ENCODE measurements around the gene CBS.
"Not testable (repeated sequence)": the region's sequence is repeated elsewhere in the genome, so short reads cannot be mapped to it uniquely, and the experiment has no call there.

Gene CBS

DNA sequence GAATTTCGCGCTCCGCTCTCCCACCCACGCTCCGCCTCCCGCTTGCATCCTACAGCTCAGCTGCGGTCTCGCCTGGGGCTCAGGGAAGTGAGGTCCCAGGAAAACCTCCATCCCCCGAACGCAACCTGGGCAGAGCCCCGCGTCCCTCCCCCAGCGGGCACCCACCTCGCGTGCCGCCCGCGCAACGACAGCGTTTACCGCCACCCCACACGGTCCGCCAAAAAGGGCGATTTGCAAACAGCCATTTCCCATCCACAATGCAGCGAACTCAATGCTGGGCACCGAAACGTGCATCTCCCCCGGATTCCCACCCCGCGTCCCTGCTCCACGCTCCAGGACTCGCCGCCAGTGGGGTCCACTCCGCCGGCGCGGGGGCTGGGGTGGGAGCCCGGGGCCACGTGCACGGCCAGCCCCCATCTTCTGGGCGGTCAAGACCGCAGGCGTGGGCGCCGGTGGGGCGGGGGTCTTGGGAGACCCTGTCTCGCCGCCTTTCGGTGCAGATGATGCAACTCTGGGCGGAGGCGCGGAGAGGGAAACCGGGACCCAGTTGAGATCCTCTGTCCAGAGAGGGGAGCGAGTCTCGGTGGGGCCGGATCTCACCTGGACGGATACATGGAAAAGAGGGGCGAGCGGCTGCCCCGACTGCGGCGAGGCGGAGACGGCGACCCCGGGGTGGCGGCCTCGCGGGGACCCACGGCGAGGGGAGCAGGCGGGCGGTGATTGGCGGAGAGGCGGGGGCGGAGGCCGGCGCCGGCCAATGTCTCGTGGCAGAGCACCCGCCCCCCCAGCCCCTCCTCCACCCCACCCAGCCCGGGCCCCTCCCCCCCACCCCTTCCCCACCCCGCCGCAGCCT, at the start of gene CBS:
Gene CBS, minus strand, starts transcription at position 666 of the 853 bp plus-strand sequence. CDS start 3,642 bp downstream, outside the sequence.
- not testable (repeated sequence) for DNase-seq (ENCODE audit: low read depth)

DNA sequence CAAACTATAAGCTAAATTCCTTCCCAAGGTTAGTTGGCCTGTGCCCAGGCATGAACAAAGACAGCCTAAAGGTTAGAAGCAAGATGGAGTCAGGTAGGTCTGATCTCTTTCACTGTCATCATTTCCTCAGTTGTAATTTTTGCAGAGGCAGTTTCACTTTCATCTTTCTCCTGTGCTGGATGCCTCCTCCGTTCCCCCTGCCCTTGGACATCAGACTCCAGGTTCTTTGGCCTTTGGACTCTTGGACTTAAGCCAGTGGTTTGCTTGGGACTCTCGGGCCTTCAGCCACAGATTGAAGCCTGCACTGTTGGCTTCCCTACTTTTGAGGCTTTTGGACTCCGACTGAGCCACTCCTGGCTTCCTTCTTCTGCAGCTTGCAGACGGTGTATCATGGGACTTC, 40.3 kb upstream of the CBS start:
- not testable (repeated sequence) for DNase-seq (ENCODE audit: low read depth)

DNA sequence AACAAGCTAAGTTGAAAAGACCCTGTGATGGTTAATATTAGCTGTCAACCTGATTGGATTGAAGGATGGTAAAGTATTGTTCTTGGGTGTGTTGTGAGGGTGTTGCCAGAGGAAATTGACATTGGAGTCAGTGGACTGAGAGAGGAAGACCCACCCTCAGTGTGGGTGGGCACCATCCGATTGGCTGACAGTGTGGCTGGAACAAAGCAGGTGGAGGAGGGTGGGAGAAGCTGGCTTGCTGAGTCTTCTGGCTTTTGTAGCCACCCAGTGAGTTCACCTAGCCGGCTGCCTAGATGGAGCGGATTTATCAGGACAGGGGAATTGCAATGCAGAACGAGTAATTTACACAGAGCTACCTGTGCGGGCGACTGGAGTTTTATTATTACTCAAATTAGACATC, 38.8 kb upstream of the CBS start:
- not testable (repeated sequence) for DNase-seq (ENCODE audit: low read depth)

DNA sequence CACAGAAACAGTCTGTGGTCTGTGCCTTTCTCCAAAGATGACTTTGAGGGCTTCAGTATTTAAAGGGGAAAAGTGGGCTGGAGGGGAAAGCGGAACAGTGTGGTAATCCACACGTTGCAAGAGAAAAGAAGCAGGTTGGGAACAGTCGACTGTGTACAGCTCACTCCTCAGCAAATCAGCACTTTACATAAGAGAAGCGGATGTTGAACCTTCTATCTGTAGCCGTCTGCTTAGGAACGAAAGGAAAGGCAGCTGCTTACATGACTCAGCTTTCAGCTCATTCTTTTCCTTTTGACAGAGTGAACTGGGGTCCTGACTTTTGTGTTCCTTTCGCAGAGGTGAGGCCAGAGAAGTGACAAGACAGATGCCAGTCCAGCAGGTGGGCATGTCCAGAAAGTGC, 33.4 kb upstream of the CBS start:
- not testable (repeated sequence) for DNase-seq (ENCODE audit: low read depth)

DNA sequence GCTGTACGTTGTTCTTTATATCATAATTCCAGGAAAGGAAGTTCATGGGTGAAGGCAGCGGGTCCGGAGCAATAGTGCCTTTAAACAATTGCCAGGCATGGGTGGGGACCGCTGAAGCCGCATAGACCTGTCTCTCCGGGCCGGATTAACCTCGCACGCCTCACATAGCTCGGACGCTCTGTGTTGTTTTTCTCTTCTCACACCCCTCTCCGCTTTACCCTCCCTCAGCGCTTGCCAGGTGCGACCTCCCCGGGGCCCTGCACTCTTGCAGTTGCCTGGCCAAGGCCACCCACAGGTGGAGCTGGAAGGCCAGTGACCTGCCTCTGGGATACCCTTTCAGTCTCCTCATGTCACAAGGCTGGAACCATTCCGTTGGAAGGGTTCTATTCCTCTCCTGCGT, 32.5 kb upstream of the CBS start:
- DNase-seq (ENCODE audit: low read depth) = not testable (repeated sequence)

DNA sequence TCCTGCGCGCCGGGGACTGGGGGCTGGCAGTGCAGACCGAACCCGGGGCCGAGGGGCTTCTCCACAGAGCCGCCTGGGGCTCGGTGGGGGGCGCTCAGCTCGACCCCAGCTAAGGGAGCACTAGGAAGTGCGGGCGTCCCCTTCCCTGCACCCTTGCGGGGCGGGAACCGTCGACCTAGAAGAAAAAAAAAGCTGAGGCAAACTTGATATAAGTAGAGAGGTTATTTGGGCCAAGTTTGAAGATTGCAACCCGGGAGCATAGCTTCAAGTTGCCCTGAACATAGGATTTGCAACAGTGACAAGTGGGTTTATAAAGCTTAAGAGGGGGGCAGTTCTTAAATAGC, 32.1 kb upstream of the CBS start:
- DNase-seq (ENCODE audit: low read depth) = not testable (repeated sequence)

DNA sequence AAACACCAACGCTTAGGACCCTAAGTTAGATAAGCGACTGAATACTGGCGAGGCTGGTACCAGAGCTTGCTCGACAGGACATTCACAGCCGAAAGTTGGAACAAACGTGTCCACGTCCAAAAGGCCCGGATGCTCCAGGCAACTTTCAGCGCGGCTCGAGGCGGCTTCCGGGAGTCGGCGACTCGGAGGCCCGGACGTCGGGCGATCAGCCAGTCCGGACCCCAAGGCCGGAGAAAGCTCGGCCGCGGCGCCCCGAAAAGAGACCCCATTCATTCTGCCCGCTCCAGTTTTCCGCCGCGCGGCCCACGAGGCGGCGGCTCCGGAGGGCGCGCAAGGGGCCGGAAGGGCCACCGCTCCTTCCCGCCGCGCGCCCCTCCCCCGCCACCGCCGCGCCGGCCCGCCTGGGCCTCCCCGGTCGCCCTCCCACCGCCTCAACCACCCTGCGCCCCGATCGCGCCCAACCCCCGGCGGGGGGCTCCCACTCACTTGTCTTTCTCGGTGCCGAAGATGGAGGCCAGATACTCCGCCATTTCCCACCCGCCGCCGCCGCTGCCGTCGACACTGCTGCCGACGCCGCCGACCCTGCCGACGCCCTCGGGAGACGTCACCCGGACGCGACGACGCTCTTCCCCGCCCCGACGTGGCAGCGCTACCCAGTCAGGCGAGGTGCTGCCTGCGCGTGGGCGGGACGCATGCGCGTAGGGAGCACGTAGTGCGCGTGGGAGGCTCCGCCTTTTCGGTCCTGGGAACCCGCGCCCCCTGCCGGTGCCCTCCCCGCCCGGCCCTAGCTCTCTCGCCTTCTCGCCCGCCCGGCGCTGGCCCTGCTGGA, 31.5 kb upstream of the CBS start, which contains the start of gene U2AF1:
Gene U2AF1, minus strand, starts transcription at position 606 of the 829 bp plus-strand sequence. Its CDS starts 76 bp downstream, at position 530.
- DNase-seq (ENCODE audit: low read depth) = peak; percentile 56

DNA sequence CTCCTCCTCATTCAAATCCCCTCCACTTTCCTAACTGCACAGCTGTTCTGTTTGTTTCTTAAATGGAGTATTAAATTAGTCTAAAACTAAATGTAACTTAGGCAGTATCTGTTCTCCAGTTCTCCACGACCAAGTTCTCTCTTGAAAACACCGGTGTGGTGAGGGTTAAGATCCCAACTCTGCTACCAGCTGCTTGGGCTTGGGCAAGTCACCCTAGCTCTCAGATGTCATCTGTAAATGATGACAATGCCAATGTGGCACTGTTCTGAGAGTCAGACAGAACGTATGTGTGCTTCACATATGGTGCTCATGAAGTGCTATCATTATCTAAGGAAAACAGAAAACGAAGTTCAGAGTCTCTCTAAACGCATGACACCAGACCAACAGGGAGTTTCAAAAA, 29.0 kb upstream of the CBS start:
- DNase-seq (ENCODE audit: low read depth) = not testable (repeated sequence)

DNA sequence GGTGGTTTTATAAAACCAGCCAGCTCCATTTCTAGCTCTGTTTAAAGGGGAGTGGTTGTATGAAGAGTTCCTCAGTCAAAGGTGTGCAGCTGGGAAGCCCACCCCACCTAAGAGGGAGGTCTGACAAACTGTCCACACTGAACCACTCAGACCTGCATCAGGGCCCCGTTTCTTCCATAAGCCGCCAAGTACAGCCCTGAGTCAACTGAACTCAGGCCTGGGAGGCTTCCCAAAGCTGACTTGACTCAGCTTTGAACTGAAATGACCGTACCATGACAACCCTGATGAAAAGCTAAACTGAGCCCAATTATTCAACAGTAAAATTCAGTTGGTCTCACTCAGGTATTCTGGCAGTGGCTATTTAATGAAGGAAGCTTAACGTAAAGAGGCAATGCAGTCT, 26.6 kb upstream of the CBS start:
- not testable (repeated sequence) for DNase-seq (ENCODE audit: low read depth)

DNA sequence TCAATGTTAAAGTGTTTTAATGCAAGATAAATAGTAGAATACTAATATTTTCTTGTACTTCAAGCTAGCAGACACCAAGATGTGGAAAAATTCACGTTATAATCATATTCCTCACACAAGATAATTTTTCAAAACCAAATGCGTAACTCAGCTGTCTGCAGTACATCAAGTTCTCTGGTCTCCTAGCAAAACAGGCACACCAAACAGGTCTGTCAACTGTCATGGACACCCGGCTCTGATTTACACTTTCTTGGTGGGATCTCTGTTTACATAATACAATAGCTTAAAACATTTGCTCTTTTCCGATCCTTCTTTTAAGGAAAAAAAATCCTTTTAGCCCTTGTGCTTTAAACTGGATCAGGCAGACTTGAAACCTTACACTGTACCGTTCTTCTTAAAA, 26.0 kb upstream of the CBS start:
- not testable (repeated sequence) for DNase-seq (ENCODE audit: low read depth)

DNA sequence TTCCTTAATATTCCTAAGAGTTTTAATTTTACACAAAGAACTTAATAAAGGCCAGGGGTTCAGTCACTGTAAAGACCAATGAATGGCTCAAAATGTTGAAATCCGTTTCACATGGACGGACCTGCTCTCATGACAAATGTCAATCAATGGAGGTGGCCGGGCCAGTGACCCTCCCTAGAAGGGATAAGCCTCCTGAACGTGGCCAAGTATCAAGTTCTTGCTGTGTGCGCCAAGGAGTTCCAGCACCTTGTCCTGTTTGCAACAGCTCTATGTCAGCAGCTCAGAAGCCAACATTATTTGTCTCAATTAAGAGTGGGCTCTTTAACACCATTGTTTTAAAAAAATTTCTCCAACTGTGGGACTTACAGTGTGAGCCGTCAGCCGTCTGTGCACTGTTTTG, 25.4 kb upstream of the CBS start:
- DNase-seq (ENCODE audit: low read depth) = not testable (repeated sequence)

DNA sequence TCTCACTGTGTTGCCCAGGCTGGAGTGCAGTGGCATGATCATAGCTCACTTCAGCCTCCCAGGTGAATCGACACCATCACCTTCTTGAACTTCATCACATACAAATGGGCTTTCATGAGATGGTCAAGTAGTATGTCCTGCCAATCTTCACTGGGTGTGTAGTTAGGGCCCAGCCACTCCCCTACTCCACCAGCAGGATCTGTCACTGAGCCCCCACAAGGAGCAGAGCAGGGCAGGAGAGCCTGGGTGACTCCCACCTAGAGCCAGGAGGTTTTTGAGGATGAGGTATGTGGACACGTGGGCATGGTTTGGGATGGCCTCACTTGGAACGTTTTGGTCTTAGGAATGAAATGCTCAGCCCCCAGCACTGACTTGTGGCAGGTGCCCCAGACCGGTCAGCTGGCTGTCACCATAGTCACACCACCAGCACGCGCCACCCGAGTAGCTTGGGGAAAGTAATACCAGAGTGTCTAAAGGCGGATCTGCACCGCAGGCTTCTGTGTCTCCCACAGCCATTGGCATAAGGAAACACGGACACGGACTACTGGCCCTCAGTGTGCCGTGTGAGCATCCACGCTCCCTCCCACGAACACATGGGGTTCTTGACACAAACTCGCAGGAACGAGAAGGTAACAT, 16.5 kb upstream of the CBS start:
- not testable (repeated sequence) for DNase-seq (ENCODE audit: low read depth)

DNA sequence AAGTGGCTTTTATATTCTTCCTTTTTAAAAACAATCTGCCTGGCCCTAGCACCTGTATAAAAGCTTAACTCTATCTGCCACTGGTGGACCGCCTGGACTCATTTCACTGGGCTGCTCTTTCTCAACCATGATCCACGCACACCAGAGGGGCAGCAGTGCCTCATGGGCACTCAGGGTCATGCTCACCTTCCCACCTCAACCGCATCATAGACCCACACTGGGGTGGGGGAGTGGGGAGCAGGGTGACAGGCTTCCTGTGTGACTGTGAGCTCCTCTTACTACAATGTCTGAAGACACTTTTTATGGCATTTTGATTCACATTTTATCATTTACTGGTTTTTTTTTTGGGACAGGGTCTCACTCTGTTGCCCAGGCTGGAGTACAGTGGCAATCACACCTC, 15.3 kb upstream of the CBS start:
- not testable (repeated sequence) for DNase-seq (ENCODE audit: low read depth)

DNA sequence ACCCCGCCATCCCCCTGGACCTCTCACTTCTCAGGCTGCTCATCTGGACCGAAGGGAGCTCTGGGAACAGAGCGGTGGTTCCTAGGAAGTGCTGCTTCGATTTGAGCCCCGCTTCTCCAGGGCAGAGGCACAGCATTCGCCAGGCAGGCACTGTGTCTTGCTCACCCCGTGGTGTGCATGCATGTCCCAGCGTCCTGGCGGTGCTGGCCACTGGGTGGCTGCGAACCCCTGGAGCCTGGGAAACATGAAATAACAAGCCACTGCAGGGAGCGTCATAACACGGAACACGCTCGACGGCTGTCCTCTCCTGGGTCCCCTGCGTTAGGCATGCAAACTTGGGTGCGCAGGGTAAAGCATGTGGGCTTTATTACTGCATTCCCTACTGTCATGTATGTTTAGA, 13.8 kb upstream of the CBS start:
- not testable (repeated sequence) for DNase-seq (ENCODE audit: low read depth)

DNA sequence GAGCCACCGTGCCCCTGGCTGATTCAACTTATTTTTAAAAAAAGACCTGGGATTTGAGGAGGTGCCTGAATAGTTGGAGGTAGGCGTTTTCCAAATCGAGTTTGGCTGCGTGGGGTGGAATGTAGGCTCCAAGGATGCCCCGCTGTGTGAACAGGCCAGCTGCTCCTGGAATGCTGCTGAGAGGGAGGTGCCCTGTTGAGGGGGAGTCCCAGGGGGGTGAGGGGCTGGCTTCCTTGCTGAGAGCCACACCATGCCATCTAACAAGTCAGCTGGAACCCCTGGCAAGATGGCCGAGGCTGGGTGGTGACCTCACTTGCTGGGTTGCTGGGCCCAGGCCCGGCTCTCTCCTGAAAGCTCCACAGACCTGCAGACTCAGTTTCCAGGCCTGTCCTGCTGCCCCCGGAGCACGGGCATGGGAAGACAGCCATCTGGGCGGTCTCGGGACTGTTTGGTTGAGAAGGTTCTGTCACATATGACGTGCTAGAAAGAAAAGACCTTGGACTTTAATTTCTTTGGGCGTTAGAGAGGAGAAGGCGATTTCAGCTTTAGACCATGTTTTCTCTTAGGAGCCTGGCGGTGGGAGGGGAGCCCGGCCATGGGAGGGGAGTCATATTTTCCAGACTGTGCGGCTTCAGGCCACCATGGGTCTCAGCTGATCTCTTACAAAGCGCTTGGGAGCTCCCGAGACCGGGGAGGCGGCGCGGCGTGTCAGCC, 7.1 kb upstream of the CBS start:
- DNase-seq (ENCODE audit: low read depth) = not testable (repeated sequence)

DNA sequence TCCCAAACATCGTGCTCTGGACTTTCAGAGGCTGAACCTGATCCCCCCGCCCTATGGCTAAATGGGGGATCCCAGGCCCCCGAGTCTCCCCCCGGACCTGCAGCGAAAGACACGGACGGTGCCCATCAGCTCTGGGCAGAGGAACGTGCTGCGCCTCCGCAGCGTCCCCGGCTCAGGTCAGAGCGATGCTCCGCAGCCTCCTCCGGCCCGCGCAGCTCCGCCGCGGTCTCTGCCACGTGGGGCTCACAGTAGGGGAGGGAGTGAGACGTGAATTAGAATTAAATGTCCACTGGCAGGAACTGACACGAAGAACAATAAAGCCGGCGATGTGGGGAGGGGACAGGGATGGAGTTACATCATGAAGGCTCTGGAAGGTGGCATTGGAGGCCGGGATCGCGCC, 1.0 kb upstream of the CBS start:
- DNase-seq (ENCODE audit: low read depth) = not testable (repeated sequence)

DNA sequence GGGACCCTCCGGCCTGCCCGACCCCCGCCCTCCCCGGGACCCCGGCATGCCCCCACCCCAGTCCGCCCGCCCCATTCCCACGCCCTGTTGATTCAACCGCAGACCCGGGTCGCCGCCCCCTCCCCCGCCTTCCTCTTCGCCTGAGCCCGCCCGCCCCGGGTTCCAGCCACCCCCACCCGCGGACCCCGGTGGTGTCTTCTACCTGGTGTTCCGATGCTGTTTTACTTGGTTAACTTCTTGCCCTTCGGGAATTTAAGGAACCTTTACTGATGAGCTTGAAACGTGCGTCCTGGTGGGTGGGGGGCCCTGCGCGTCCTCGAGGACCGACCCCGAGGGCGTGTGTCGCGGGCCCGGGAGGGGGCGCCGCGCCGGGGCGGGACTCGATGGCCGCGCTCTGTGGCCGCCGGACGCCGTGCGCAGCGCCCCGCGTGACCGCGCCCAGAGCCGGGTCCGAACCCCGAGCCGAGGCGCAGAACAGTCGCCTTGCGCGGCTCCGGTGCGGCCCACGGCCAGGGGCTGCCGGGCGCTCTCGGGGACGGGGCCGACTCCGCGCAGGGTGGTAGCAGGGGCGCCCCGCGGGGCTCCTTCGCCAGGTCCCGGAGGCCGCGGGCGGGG, 495 bp upstream of the CBS start:
- not testable (repeated sequence) for DNase-seq (ENCODE audit: low read depth)

DNA sequence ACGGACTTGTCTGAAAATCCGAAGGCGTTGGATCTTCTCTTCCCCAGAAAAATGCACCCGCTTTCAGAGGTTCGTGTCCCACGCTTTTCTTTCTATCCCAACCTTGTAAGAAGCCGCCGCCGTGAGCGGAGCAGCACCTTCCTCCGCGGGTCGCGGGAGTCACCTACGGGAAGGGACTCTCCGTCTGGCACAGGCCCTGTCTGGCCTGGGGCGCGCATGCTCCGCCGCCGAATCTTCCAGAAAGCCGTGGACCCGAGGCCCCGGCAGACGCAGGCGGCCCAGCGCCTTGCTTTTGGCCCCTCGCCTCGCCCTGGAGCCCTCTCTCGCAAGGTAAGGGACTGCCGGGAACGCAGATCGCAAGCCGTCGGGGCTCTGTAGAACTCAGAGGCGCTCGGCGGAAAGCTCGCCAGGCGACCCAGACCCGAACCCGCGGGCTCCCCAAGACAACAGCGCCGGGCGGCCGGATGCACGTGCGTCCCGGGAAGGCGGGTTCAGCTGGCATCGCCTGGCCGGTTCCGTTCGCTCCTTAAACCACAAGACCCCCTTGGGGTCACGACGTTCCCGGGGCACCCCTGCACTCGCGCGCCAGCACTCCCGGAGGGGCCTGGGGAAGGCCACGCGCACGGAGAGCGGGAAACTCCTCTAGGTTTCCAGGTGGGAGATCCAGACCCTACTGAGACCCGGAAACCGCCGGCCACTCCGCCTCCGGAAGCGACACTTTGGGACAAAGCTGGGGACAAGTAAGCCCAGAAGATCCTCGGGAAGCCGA, 1.1 kb downstream of the CBS start:
- DNase-seq (ENCODE audit: low read depth) = not testable (repeated sequence)

DNA sequence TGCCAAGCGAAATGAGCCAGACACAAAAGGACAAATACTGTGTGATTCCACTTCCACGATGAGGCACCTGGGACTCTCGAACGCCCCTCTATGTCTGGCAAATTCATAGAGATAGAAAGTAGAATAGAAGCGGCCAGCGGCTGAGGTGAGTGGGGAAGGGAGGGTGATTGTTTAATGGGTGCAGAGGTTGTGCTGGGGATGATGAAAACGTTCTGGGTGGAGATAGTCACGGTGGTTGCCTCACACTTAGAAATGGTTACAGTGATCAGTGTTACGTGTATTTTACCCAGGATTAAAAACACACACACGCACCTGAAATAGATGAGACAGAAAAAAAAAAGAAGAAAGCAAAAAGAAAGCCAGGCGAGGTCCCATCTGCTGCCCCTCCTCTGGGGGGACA, 2.9 kb downstream of the CBS start:
- DNase-seq (ENCODE audit: low read depth) = not testable (repeated sequence)

DNA sequence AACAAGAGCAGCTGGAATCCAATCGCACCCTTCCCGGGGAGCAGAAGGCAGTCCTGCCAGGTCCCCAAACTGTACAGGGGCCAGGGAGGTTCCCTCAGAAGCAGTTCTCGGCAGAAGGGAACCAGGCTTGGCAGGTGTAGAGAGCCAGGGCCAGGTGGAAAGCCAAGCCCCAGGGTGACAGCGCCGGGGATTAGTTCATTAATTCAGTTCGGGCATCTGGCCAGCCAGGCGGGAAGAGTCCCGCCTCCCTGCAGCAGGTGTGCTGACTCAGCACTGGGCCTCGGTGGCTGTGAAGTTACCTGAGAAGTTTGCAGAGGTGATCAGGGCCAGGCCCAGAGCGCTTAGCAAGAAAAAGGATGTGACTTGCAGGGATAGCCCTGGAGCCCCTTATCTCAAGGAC, 6.0 kb downstream of the CBS start:
- not testable (repeated sequence) for DNase-seq (ENCODE audit: low read depth)

Measured in activated T-cell treated with anti-CD3 and anti-CD28 coated beads for 1 hour (primary cell).